Neural cell (in vitro differentiated cells): ENCODE measurements around the gene MEOX1. TPM values are rescaled to one million over a fixed set of nuclear protein-coding genes. Genes with fewer than 3 reads are reported as not detected.

ENCODE experiments used
- H2AFZ ChIP-seq: fragments of 200-600, 300-800 bp; sonication (generic), shearing (Covaris generic); 2 replicates; pipeline ENCODE4 v1.6.0; 2014; ENCODE audit warnings: low read depth, mild to moderate bottlenecking, antibody characterized with exemption, low read length, moderate library complexity
- H3F3A ChIP-seq: fragments of 200-600 bp; shearing (Covaris generic); 2 replicates; pipeline ENCODE4 v1.6.1; 2016; ENCODE audit warnings: mild to moderate bottlenecking, moderate library complexity, mixed read lengths, antibody characterized with exemption, low read length; ENCODE audit not compliant: insufficient read depth, poor library complexity, severe bottlenecking
- H3K27ac ChIP-seq: fragments of 200-600, 300-800 bp; sonication (generic), shearing (Covaris generic); 2 replicates; pipeline ENCODE4 v1.5.1; 2014; ENCODE audit warnings: mild to moderate bottlenecking, low read length, moderate library complexity
- H3K27me3 ChIP-seq: fragments of 300-800, 200-600 bp; sonication (generic), shearing (Covaris generic); 2 replicates; pipeline ENCODE4 v1.6.0; 2014; ENCODE audit warnings: mild to moderate bottlenecking, low read depth, low read length, moderate library complexity; ENCODE audit not compliant: insufficient read depth
- H3K36me3 ChIP-seq: fragments of 300-800, 200-600 bp; sonication (generic), shearing (Covaris generic); 2 replicates; pipeline ENCODE4 v1.5.1; 2014; ENCODE audit warnings: mild to moderate bottlenecking, antibody characterized with exemption, low read length, moderate library complexity; ENCODE audit not compliant: insufficient read depth
- H3K4me2 ChIP-seq: fragments of 300-800, 200-600 bp; sonication (generic), shearing (Covaris generic); 2 replicates; pipeline ENCODE4 v1.6.0; 2014; ENCODE audit warnings: mild to moderate bottlenecking, low read length
- H3K4me3 ChIP-seq: fragments of 300-800, 200-600 bp; sonication (generic), shearing (Covaris generic); 2 replicates; pipeline ENCODE4 v1.5.1; 2014; ENCODE audit warnings: mild to moderate bottlenecking, low read length, moderate library complexity
- H3K79me2 ChIP-seq: fragments of 200-600 bp; shearing (Covaris generic); replicated peaks from 2 replicates; pipeline ENCODE4 v1.6.0; 2014; ENCODE audit warnings: mild to moderate bottlenecking, low read length, moderate library complexity; ENCODE audit not compliant: insufficient read depth
- H3K9ac ChIP-seq: fragments of 300-800, 200-600 bp; sonication (generic), shearing (Covaris generic); 2 replicates; pipeline ENCODE4 v1.6.1; 2016; ENCODE audit warnings: mild to moderate bottlenecking, low read length, mixed read lengths
- H3K9me2 ChIP-seq: fragments of 200-600 bp; shearing (Covaris generic); 2 replicates; pipeline ENCODE4 v1.6.1; 2016; ENCODE audit warnings: mild to moderate bottlenecking, low read length, mixed read lengths; ENCODE audit not compliant: insufficient read depth
- H3K9me3 ChIP-seq: fragments of 200-600, 300-800 bp; sonication (generic), shearing (Covaris generic); 2 replicates; pipeline ENCODE4 v1.6.1; 2016; ENCODE audit warnings: mild to moderate bottlenecking, mixed run types, low read length, moderate library complexity, mixed read lengths
- H4K20me1 ChIP-seq: fragments of 200-600 bp; shearing (Covaris generic); 2 replicates; pipeline ENCODE4 v1.6.1; 2016; ENCODE audit warnings: mild to moderate bottlenecking, mixed run types; ENCODE audit not compliant: insufficient read depth
- CTCF ChIP-seq: fragments of 450-650 bp; IDR thresholded peaks from 2 replicates; pipeline ENCODE4 v1.5.1; 2014; ENCODE audit warnings: antibody characterized with exemption, mild to moderate bottlenecking, moderate library complexity; ENCODE audit not compliant: poor library complexity, severe bottlenecking
- EP300 ChIP-seq: fragments of 450-650 bp; conservative IDR thresholded peaks from 2 replicates; pipeline ENCODE4 v1.6.1; 2014; ENCODE audit warnings: antibody characterized with exemption, mild to moderate bottlenecking, moderate library complexity; ENCODE audit not compliant: poor library complexity, severe bottlenecking
- EZH2 ChIP-seq: fragments of 200-600, 300-800 bp; shearing (Covaris generic), sonication (generic); IDR thresholded peaks from 2 replicates; pipeline ENCODE4 v1.6.1; 2014; ENCODE audit warnings: antibody characterized with exemption, low read length, borderline replicate concordance, mild to moderate bottlenecking; ENCODE audit not compliant: insufficient read depth, poor library complexity, severe bottlenecking
- MXI1 ChIP-seq: fragments of 450-650 bp; conservative IDR thresholded peaks from 2 replicates; pipeline ENCODE4 v1.6.1; 2014; ENCODE audit warnings: antibody characterized with exemption, mild to moderate bottlenecking; ENCODE audit not compliant: poor library complexity, severe bottlenecking
- POLR2AphosphoS5 ChIP-seq: IDR thresholded peaks from 2 replicates; pipeline ENCODE4 v1.6.1; 2012
- RAD21 ChIP-seq: fragments of 450-650 bp; conservative IDR thresholded peaks from 2 replicates; pipeline ENCODE4 v1.6.1; 2014; ENCODE audit warnings: antibody characterized with exemption, mild to moderate bottlenecking, moderate library complexity
- SMC3 ChIP-seq: fragments of 450-650 bp; conservative IDR thresholded peaks from 2 replicates; pipeline ENCODE4 v1.6.1; 2014; ENCODE audit warnings: antibody characterized with exemption, mild to moderate bottlenecking, moderate library complexity; ENCODE audit not compliant: poor library complexity
- TAF1 ChIP-seq: IDR thresholded peaks from 2 replicates; pipeline ENCODE4 v1.6.1; 2012; ENCODE audit warnings: low read depth
- polyA plus RNA-seq: library from polyadenylated mRNA; depleted of rRNA; stranded (reverse); fragments of >200 nt; gene quantifications from 2 replicates; pipeline ENCODE4 v1.2.3, GENCODE V29; 2014
- TF ChIP-seq, protein P1 (sequence below): IDR thresholded peaks from 2 replicates; pipeline ENCODE4 v1.6.1; 2012; ENCODE audit warnings: borderline replicate concordance

The MEOX1 gene
- polyA plus RNA-seq, 1 donor from 2014 or later: 0.50 TPM

DNA sequence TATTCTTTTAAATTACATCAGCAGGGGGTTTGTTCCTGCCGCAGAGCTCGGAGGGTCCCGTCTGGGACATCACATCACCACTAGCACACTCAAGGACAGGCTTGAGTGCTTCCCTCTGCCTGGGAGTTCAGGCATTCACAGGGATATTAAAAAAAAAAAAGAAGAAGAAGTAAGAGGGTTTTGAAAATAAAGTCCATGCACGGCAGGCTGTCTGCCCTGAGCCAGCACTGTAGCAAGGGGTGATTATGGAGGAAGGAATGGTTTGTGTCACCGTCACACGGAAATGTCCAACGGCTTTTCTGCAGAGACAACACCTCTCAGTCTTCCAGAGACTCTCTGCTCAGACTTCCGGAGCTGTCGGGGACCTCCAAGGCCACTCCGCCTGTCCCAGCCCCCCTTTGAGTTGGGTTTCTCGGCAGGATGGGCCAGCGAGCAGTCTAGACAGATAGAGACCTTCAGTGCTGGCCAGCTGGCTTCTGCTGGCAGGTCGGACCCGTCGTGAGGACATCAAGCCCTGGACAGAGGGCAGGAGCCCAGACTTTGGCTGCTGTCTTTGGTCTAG is 33.6 kb downstream of the MEOX1 start:
- H2AFZ ChIP-seq: no peak overlapping the region
- no peaks in the 10 kb centered on the region for H3K9me2 ChIP-seq
- no peak overlapping the region for H3K4me3 ChIP-seq
- no peaks in the 10 kb centered on the region for H3K9me3 ChIP-seq
- no peak overlapping the region for H3K27ac ChIP-seq
- H3K4me2 ChIP-seq: no peak overlapping the region
- no peaks in the 10 kb centered on the region for H3K36me3 ChIP-seq
- no peaks in the 10 kb centered on the region for H3F3A ChIP-seq
- no peaks in the 10 kb centered on the region for H3K79me2 ChIP-seq
- H4K20me1 ChIP-seq: no peaks in the 10 kb centered on the region
- no peaks in the 10 kb centered on the region for H3K27me3 ChIP-seq
- TF ChIP-seq CTCF (no peak), SMC3 (no peak), EP300 (no peak), POLR2AphosphoS5 (no peak), EZH2 (no peak), RAD21 (no peak), TAF1 (no peak), MXI1 (no peak)
- TF ChIP-seq, protein P1, sequence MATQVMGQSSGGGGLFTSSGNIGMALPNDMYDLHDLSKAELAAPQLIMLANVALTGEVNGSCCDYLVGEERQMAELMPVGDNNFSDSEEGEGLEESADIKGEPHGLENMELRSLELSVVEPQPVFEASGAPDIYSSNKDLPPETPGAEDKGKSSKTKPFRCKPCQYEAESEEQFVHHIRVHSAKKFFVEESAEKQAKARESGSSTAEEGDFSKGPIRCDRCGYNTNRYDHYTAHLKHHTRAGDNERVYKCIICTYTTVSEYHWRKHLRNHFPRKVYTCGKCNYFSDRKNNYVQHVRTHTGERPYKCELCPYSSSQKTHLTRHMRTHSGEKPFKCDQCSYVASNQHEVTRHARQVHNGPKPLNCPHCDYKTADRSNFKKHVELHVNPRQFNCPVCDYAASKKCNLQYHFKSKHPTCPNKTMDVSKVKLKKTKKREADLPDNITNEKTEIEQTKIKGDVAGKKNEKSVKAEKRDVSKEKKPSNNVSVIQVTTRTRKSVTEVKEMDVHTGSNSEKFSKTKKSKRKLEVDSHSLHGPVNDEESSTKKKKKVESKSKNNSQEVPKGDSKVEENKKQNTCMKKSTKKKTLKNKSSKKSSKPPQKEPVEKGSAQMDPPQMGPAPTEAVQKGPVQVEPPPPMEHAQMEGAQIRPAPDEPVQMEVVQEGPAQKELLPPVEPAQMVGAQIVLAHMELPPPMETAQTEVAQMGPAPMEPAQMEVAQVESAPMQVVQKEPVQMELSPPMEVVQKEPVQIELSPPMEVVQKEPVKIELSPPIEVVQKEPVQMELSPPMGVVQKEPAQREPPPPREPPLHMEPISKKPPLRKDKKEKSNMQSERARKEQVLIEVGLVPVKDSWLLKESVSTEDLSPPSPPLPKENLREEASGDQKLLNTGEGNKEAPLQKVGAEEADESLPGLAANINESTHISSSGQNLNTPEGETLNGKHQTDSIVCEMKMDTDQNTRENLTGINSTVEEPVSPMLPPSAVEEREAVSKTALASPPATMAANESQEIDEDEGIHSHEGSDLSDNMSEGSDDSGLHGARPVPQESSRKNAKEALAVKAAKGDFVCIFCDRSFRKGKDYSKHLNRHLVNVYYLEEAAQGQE: no peak
- H3K9ac ChIP-seq: no peak overlapping the region

DNA sequence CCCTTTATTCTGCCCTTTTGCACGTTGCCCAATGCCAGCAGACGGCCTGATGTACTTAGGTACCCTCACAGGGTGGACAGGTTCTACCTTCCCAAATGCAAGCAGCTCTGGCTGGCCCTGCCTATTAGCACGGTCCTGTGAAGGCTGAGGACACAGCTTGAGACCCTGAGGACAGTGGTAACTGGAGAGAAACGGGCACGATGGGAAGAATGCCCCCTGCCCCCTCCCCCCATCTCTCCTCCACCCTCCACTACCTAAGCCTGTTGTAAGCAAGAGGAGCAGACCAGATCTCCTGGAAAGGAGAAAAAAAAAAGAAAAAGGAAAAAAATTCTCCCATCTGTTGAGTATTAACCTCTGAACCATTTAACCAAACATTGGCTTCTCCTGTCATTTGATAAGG is 34.1 kb downstream of the MEOX1 start:
- Histone ChIP-seq H2AFZ (no peak overlapping the region), H4K20me1 (no peaks in the 10 kb centered on the region), H3K27ac (no peak overlapping the region), H3K36me3 (no peaks in the 10 kb centered on the region), H3K9me3 (no peaks in the 10 kb centered on the region), H3K27me3 (no peaks in the 10 kb centered on the region), H3K9me2 (no peaks in the 10 kb centered on the region), H3K4me2 (no peak overlapping the region), H3K79me2 (no peaks in the 10 kb centered on the region), H3F3A (no peaks in the 10 kb centered on the region), H3K9ac (no peak overlapping the region), H3K4me3 (no peak overlapping the region)
- TF ChIP-seq TAF1 (no peak), RAD21 (no peak), EP300 (no peak), MXI1 (no peak), POLR2AphosphoS5 (no peak), CTCF (no peak), EZH2 (no peak), SMC3 (no peak)
- TF ChIP-seq, protein P1: no peak
